Measurements from ENCODE around the gene ZNF710. TPM values are rescaled to one million over a fixed set of nuclear protein-coding genes. Genes with fewer than 3 reads are reported as not detected.
A peak's percentile ranks its signal among the peaks of the same experiment; 100 is the strongest.

ZNF710 gene
- total and polyA plus RNA-seq, 9 of the 15 experiments (the other 6 are each of a cell fraction or from before 2014, with no cell fraction given): 0.56 to 14.2 (median 5.2) TPM

DNA sequence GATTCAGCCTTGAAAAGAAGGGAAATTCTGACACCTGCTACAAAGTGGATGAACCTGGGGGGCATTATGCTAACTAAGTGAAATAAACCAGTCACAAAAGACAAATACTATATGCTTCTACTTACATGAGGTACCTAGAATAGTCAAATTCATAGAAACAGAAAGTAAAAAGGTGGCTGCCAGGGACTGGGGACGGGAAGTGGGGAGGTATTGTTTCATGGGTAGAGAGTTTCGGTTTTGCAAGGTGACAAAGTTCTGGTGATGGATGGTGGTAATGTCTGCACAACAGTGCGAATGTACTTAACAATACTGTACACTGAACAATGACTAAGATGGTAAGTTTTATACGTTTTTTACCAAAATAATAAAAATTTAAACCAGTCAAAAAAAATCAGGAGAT lies 96.4 kb downstream of the ZNF710 start:
- CTCF ChIA-PET (ENCODE audit: low intra/inter-chr PET ratio): no interaction called here
- peaks cover 22% of the 10 kb centered on the region for H3K79me2 ChIP-seq (ENCODE audit: control insufficient read depth, insufficient read depth, low read length)
- TF ChIP-seq, protein P1, sequence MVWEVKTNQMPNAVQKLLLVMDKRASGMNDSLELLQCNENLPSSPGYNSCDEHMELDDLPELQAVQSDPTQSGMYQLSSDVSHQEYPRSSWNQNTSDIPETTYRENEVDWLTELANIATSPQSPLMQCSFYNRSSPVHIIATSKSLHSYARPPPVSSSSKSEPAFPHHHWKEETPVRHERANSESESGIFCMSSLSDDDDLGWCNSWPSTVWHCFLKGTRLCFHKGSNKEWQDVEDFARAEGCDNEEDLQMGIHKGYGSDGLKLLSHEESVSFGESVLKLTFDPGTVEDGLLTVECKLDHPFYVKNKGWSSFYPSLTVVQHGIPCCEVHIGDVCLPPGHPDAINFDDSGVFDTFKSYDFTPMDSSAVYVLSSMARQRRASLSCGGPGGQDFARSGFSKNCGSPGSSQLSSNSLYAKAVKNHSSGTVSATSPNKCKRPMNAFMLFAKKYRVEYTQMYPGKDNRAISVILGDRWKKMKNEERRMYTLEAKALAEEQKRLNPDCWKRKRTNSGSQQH (CRISPR knock-in tag; IDR thresholded peaks at IDR 0.05): no peak
- TF ChIP-seq FOXJ2 (tag; IDR thresholded peaks at IDR 0.05) (no peak), SPI1 (IDR thresholded peaks at IDR 0.05; ENCODE audit: borderline replicate concordance, low read depth, low read length) (no peak), PHB2 (IDR thresholded peaks at IDR 0.05; ENCODE audit: low read depth) (no peak), SOX6 (IDR thresholded peaks at IDR 0.05) (no peak), ZC3H8 (IDR thresholded peaks at IDR 0.05) (no peak), CCNT2 (IDR thresholded peaks at IDR 0.05; ENCODE audit: borderline replicate concordance, extremely low read depth, insufficient read length, low read depth, low read length) (no peak), EHMT2 (IDR thresholded peaks at IDR 0.05) (no peak), ATF1 (CRISPR knock-in tag; IDR thresholded peaks at IDR 0.05) (no peak), ATF1 (tag; IDR thresholded peaks at IDR 0.05) (no peak), ZNF436 (CRISPR knock-in tag; IDR thresholded peaks at IDR 0.05) (no peak), SIRT6 (IDR thresholded peaks at IDR 0.05; ENCODE audit: low read depth, low read length) (no peak), PTRF (tag; IDR thresholded peaks at IDR 0.05) (no peak), SMARCE1 (IDR thresholded peaks at IDR 0.05) (no peak)
- TF ChIP-seq, protein P2, sequence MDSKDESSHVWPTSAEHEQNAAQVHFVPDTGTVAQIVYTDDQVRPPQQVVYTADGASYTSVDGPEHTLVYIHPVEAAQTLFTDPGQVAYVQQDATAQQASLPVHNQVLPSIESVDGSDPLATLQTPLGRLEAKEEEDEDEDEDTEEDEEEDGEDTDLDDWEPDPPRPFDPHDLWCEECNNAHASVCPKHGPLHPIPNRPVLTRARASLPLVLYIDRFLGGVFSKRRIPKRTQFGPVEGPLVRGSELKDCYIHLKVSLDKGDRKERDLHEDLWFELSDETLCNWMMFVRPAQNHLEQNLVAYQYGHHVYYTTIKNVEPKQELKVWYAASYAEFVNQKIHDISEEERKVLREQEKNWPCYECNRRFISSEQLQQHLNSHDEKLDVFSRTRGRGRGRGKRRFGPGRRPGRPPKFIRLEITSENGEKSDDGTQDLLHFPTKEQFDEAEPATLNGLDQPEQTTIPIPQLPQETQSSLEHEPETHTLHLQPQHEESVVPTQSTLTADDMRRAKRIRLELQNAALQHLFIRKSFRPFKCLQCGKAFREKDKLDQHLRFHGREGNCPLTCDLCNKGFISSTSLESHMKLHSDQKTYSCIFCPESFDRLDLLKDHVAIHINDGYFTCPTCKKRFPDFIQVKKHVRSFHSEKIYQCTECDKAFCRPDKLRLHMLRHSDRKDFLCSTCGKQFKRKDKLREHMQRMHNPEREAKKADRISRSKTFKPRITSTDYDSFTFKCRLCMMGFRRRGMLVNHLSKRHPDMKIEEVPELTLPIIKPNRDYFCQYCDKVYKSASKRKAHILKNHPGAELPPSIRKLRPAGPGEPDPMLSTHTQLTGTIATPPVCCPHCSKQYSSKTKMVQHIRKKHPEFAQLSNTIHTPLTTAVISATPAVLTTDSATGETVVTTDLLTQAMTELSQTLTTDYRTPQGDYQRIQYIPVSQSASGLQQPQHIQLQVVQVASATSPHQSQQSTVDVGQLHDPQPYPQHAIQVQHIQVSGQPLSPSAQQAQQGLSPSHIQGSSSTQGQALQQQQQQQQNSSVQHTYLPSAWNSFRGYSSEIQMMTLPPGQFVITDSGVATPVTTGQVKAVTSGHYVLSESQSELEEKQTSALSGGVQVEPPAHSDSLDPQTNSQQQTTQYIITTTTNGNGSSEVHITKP (IDR thresholded peaks at IDR 0.05; ENCODE audit: partially characterized antibody): no peak
- TF ChIP-seq, protein P3, sequence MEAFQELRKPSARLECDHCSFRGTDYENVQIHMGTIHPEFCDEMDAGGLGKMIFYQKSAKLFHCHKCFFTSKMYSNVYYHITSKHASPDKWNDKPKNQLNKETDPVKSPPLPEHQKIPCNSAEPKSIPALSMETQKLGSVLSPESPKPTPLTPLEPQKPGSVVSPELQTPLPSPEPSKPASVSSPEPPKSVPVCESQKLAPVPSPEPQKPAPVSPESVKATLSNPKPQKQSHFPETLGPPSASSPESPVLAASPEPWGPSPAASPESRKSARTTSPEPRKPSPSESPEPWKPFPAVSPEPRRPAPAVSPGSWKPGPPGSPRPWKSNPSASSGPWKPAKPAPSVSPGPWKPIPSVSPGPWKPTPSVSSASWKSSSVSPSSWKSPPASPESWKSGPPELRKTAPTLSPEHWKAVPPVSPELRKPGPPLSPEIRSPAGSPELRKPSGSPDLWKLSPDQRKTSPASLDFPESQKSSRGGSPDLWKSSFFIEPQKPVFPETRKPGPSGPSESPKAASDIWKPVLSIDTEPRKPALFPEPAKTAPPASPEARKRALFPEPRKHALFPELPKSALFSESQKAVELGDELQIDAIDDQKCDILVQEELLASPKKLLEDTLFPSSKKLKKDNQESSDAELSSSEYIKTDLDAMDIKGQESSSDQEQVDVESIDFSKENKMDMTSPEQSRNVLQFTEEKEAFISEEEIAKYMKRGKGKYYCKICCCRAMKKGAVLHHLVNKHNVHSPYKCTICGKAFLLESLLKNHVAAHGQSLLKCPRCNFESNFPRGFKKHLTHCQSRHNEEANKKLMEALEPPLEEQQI (IDR thresholded peaks at IDR 0.05): no peak

More for the DNA sequence above, 96.4 kb downstream of the ZNF710 start:
- Histone ChIP-seq H4K20me1 (replicated peaks; ENCODE audit: control insufficient read depth, insufficient read depth, low read length) (peaks cover 6% of the 10 kb centered on the region; the same call in 1 of the 2 replicates), H3K9me1 (ENCODE audit: control insufficient read depth, insufficient read depth, low read length) (peaks cover 3% of the 10 kb centered on the region), H3K27me3 (ENCODE audit: control insufficient read depth in 2 of 2, insufficient read depth in 2 of 2, low read length in 2 of 2) (no peaks in the 10 kb centered on the region), H3K4me1 (replicated peaks in 1 of 2; ENCODE audit: control insufficient read depth in 2 of 2, insufficient read depth in 2 of 2, low read length in 2 of 2) (peaks cover 32 to 44% of the 10 kb centered on the region in 2 experiments; a peak in 4 of 5 replicates), H3K27ac (ENCODE audit: extremely low read depth, low read depth, low read length) (no peak overlapping the region), H2AFZ (ENCODE audit: low read depth, low read length) (no peak overlapping the region), H3K36me3 (ENCODE audit: control insufficient read depth, insufficient read depth, low read length) (no peaks in the 10 kb centered on the region), H3K4me2 (ENCODE audit: insufficient read depth, low read length) (no peak overlapping the region; the same call in 1 of the 2 replicates), H3K9ac (ENCODE audit: insufficient read depth in 1 of 2, low read depth in 2 of 2, low read length in 2 of 2) (peak overlapping the region in 1 of 2 experiments; percentile 53; a peak in 1 of 4 replicates), H3K9me3 (replicated peaks; ENCODE audit: control insufficient read depth, insufficient read depth, low read depth, low read length) (no peaks in the 10 kb centered on the region), H3K4me3 (no peak overlapping the region)
- POLR2A ChIA-PET: interaction anchor here (0.7 to 1.0 kb wide), 2 partner anchors 16 to 19 kb away, joined by 3 to 4 read pairs; no protein-coding TSS in a partner anchor
- FAIRE-seq: no peak
- in situ Hi-C loops (cut with MboI) (loop anchor here (10.0 kb wide), 1 partner anchor 343 kb away; the partner anchor contains the start of gene MESP1), intact Hi-C loops (cut with micrococcal nuclease) (no loop called here)
- ATAC-seq: no peak
- 36% methylated on average over 4 of the region's 4 CpGs for WGBS (ENCODE audit: insufficient coverage, low coverage, missing lambda C conversion rate)
- no TSS peak for BruUV-seq (replicated peaks)
- no peak for DNase-seq (ENCODE audit: extremely low read depth in 1 of 4, low spot score in 3 of 4)

Data from K562 (cell line).